ENCODE measurements around the gene CST8.

CST8 gene

DNA sequence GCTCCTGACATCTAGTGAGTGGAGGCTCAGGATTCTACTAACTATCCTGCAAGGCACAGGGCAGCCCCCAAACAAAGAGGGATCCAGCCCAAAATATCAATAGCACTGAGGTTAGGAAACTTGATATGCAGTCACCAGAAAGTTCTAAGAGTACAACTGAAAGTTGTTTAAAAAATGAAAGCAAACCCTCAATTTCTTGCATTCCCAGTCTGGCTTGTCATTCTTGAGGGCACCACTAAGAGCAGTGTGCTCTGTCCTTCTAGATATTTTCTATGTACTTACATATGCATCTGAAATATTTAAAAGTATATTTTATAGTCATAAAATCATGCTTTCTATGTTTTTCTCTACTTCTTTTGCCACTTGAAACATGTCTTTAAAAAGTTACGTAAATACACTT lies 35.9 kb downstream of the CST8 start:
- no peak for FAIRE-seq

DNA sequence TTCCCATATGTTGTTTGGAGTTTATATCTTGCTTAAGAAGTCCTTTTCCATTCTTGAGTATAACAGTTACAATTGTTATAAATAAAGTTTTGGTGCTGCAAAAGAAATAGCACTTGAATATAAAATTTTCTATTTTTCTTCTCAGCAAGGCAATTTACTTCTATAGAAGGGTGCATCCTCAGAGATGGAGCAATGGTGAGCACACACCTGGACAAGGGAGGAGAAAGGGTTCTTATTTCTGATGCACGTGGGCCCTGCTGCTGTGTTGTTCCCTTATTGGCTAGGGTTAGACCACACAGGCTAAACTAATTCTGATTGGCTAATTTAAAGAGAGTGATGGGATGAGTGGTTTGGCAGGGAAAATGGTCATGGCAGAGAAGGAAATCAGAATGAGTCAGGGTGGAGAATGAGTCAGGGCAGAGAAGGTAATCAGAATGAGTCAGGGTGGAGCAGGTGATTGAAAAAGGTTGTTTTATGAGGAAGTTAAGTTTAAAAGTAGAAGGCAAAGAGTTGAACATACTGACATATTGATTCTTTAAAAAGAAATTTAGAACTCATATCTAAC lies 38.0 kb downstream of the CST8 start:
- FAIRE-seq: no peak

DNA sequence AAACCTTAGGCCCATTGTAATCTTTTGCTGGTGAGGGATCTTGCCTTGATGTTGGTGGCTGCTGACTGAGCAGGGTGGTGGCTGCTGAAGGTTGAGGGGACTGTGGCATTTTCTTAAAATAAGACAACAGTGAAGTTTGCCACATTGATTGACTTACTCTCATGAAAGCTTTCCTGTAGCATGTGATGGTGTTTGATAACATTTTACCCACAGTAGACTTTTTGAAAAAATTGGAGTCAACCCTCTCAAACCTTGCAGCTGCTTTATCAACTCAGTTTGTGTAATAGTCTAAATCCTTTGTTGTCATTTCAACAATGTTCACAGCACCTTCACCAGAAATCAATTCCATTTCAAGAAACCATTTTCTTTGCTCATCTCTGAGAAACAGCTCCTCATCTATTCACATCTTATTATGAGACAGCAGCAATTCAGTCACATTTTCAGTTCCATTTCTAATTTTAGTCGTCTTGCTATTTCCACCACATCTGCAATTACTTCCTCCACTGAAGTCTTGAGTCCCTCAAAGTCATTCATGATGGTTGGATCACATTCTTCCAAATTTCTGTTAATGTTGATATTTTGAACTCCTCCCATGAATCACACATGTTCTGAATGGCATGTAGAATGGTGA lies 40.1 kb downstream of the CST8 start:
- FAIRE-seq: no peak

DNA sequence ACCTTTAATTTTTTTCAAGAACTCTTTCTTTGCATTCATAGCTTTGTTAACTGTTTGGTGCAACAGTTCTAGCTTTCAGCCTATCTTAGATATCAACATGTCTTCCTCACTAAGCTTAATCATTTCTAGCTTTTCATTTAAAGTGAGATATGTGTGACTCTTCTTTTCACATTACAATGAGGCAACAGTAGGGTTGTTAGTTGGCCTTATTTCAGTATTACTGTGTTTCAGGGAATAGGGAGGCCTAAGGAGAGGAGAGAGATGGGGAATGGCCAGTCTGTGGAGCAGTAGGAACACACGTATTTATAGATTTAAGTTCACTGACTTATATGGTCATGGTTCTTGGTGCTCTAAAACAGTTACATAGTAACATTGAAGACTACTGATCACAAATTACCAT lies 41.6 kb downstream of the CST8 start:
- FAIRE-seq: no peak

DNA sequence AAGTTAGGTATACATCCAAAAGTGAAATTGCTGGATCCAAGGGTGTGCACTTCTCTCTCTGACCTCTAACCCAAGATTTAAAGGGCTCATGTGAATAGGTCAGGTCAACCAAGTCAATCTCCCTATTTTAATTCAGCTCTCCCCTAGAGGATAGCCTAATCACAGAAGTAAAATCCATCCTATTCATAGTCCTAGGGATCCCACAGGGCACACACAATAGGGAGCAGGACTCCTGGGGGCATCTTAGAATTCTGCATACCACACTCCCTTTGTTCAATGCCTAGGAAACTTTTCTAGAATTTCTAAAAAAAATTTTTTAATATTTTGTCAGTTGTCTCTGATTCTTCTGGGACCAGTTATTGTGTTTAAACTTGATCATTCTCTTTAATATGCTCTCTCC lies 42.2 kb downstream of the CST8 start:
- no peak for FAIRE-seq

DNA sequence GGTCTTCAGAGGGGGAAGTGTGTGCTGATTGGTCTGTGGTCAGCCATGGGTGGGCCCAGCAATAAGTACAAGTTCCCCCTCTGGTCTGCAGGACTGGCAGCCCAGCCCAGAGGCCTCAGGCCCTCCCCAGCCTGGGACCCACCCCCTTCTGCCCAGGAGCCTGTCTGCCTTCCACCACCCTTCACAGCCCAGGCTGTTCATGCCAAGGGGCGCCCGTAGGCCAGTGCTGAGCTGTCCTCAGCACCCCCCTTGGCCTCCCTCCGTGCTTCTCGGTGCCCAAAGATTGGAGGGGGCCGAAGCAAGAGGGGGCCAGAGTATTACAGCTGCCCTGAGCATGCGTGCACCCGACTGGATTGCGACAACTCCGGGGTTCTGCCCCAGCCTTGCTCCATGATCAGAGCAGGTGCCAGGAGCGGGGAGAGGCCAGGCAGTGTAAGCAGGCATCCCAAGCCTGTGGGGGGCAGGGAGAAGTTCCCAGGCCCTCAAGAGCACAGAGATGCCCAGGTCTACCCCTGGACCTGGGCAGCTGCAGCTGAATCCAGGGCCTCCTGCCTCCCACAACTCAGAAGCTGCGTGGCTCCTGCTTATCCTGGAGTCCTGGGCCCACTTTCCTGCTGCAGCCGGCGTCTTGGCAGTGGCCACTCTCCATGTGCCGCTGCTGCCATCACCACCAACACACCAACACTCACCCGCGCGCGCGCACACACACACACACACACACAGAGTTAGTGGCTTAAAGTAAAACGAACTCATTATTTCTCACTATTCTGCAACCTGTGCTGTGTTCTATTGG lies 44.1 kb downstream of the CST8 start:
- no peak for FAIRE-seq

DNA sequence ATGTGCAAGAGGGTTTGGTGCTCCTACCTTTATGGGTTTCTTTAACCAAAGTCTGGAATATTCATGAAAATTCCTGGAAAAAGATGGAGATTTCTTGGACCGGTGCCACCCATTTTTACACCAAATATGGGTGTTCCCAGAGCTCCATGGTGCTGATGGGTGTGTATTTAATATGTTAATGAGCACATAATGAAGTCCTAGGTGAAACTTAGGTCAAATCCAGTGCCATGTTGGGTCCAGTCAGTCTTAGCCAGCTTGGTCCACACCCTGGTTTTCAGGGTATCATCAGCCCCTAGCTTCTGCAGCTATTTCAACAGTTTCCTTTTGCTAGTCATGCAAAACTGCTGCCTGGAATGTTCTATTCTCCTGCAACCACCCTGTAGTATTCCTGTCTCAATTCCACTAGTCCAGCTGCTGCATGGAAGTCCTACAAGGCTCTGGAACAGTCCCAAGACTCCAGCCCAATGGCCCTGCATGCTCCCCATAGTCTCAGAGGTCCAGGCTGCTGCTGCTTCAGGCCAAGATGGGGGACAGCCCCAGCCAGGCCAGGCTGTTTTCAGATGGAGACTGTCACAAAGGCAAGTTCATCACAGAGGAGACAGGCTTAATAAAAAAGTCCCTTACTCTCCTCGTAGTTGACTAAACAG lies 45.5 kb downstream of the CST8 start:
- FAIRE-seq: no peak

DNA sequence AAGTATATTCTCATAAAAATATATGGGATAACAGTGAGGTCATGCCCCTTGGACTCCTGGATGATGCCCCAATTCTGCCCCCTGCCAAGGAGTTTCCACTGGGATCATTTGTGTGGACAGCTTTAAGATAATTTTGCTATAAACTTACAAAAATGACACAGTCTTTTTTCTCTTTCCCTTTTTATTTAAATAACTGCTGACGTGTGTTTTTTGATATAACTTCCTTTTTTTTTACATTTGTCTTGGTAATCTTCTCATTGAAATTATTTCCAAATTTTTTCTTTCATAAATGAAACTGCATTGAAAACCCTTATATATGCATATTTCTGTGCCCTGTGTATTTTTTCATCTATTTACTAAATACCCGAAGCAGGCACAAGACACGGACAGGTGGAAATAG lies 46.1 kb downstream of the CST8 start:
- no peak for FAIRE-seq

DNA sequence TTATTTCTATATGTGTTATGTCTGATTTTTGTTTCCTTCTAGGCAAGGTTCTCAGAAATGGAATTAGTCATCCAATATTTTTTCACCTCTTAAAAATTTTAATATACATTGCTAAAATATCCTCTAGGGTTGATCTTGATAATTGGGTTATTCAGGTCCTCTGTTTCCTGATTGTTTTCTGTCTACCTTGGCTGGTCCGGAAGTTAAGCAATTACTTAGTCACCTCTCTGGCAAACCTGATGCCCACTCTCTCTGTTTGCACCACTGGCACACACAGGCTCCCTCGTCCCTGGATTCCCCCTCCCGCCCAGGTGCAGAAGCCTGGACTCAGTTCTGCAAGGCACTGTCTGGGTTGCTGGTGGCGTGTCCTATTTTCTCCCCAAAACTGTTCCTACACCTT lies 49.7 kb downstream of the CST8 start:
- no peak for FAIRE-seq

DNA sequence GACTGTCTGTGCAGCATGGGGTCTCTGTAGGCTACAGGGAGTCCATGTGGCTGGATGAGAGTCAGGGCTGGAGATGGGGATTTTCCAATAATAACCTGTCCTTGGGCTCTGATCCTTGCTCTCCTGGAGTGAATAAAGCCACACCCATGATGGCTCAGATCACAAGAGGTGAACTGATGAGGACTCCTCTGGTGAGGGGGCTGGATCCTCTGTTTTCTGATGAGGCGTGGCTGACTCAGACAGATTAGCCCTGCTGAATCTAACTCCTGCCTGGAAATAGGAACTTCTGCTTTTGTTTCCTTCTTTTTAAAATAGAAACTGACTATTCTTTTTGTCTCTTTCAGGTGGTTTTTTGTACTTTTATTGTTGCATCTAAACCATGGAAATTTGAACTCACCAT lies 50.4 kb downstream of the CST8 start:
- FAIRE-seq: no peak

DNA sequence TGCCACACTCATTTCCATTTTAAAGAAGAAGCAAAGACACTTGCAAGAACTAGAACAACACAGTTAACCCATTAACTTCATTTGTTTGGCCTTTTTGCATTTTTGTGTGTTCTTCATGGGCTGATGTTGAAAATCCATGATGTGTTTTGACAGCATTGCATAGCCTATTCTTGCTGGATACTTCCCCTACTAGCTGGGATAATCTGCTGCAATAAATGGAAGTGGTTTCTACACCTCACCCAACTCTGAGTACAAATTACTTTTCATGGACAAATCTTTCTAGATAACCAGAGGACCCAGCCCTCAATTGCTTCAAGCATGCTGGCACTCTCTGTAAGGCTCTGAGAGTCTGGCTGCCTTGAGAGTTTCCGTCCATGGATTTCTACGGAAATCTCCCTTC lies 50.9 kb downstream of the CST8 start:
- no peak for FAIRE-seq

DNA sequence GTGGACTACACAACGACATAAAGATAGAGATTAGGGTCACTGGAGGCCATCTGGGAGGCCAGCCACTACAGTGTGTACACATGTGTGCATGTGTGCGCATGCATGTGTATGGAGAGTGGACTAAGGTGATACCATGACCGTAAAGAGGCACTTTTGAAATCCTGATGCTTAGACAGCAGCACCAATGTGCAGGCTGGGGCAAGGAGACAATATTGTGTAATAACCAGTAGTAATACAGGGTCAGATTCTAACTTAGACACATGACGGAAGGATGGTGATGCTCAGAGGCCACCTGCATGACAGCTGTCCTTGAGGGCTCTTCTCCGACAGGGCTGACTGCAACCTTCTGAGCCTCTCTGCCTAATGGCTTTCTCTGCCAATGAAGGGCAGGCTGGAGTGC lies 51.9 kb downstream of the CST8 start:
- FAIRE-seq: no peak

DNA sequence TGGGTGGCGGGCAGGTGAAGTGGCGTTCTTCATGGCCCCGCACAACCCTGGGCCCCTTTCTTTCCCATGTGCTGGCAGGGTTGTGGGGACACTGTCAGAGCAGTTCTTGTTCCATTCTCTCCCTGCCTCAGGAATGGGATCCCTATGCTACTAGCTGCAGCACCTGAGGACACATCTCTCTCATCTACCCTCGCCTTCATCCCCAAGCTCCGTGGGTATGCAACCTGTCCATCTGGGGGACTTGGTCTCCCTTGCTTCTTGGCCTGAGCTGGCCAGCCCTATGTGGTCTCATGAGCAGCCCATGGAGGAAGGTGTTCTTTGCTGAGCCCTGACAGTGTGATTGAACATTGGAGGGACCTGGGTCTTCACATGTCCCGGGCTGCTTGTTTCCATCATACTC lies 53.2 kb downstream of the CST8 start:
- FAIRE-seq: no peak
